ENCODE measurements around the gene KCNK2. TPM values are rescaled to one million over a fixed set of nuclear protein-coding genes. Genes with fewer than 3 reads are reported as not detected.
"Not testable (repeated sequence)": the region's sequence is repeated elsewhere in the genome, so short reads cannot be mapped to it uniquely, and the experiment has no call there.

KCNK2 gene
- total RNA-seq, 2 donors from 2014 or later: not detected

- no peaks in the 10 kb centered on the region for H3K4me1 Mint-ChIP-seq (ENCODE audit: low read depth)
- H3K9me3 Mint-ChIP-seq: peaks cover 0 to 2% of the 10 kb centered on the region in 2 donors
- ATAC-seq (replicated peaks in 1 of 2) (no peak), DNase-seq (no peak)
- H3K36me3 Mint-ChIP-seq (ENCODE audit: insufficient read depth in 2 of 2): peaks cover 0 to 4% of the 10 kb centered on the region in 2 donors
- no peak overlapping the region for H3K27ac Mint-ChIP-seq
- H3K4me3 Mint-ChIP-seq: no peak overlapping the region
- H3K27me3 Mint-ChIP-seq (ENCODE audit: low read depth): no peaks in the 10 kb centered on the region
These were observed 58.9 kb downstream of the KCNK2 start for GRCh38 chr1:215141460-215141859.

GRCh38 chr1:215143497-215143896, 61.0 kb downstream of the KCNK2 start:
- Mint-ChIP-seq H3K27me3 (ENCODE audit: low read depth) (no peaks in the 10 kb centered on the region), H3K27ac (no peak overlapping the region), H3K36me3 (ENCODE audit: insufficient read depth in 2 of 2) (peaks cover 0 to 4% of the 10 kb centered on the region in 2 donors), H3K9me3 (peaks cover 0 to 2% of the 10 kb centered on the region in 2 donors), H3K4me3 (no peak overlapping the region), H3K4me1 (ENCODE audit: low read depth) (no peaks in the 10 kb centered on the region)
- no peak for ATAC-seq (replicated peaks in 1 of 2)
- DNase-seq: no peak

- no peak for DNase-seq
- no peaks in the 10 kb centered on the region for H3K27me3 Mint-ChIP-seq (ENCODE audit: low read depth)
- H3K4me3 Mint-ChIP-seq: no peak overlapping the region
- H3K27ac Mint-ChIP-seq: no peak overlapping the region
- peaks cover 0 to 4% of the 10 kb centered on the region in 2 donors for H3K36me3 Mint-ChIP-seq (ENCODE audit: insufficient read depth in 2 of 2)
- H3K4me1 Mint-ChIP-seq (ENCODE audit: low read depth): no peaks in the 10 kb centered on the region
- peaks cover 0 to 2% of the 10 kb centered on the region in 2 donors for H3K9me3 Mint-ChIP-seq
- ATAC-seq (replicated peaks in 1 of 2): no peak
These were observed 63.9 kb downstream of the KCNK2 start for GRCh38 chr1:215146240-215146975.

- DNase-seq (no peak), ATAC-seq (replicated peaks in 1 of 2) (no peak)
- no peaks in the 10 kb centered on the region for H3K27me3 Mint-ChIP-seq (ENCODE audit: low read depth)
- peaks cover 0 to 1% of the 10 kb centered on the region in 2 donors for H3K9me3 Mint-ChIP-seq
- no peaks in the 10 kb centered on the region for H3K4me1 Mint-ChIP-seq (ENCODE audit: low read depth)
- H3K4me3 Mint-ChIP-seq: no peak overlapping the region
- H3K27ac Mint-ChIP-seq: no peak overlapping the region
- H3K36me3 Mint-ChIP-seq (ENCODE audit: insufficient read depth in 2 of 2): peaks cover 0 to 2% of the 10 kb centered on the region in 2 donors
These were observed 64.5 kb downstream of the KCNK2 start for GRCh38 chr1:215147024-215147423.

- no peaks in the 10 kb centered on the region for H3K27me3 Mint-ChIP-seq (ENCODE audit: low read depth)
These were observed 69.5 kb downstream of the KCNK2 start for GRCh38 chr1:215151841-215152549.

GRCh38 chr1:215156232-215156631, 73.7 kb downstream of the KCNK2 start:
- no peak for ATAC-seq (replicated peaks in 1 of 2)
- Mint-ChIP-seq H3K36me3 (ENCODE audit: insufficient read depth in 2 of 2) (no peaks in the 10 kb centered on the region), H3K4me3 (no peak overlapping the region), H3K27me3 (ENCODE audit: low read depth) (no peaks in the 10 kb centered on the region), H3K9me3 (peaks cover 2 to 3% of the 10 kb centered on the region in 2 donors), H3K27ac (no peak overlapping the region), H3K4me1 (ENCODE audit: low read depth) (no peaks in the 10 kb centered on the region)
- no peak for DNase-seq

More at GRCh38 chr1:215151841-215152549, 69.5 kb downstream of the KCNK2 start:
- H3K4me3 Mint-ChIP-seq: no peak overlapping the region
- H3K4me1 Mint-ChIP-seq (ENCODE audit: low read depth): no peaks in the 10 kb centered on the region
- H3K27ac Mint-ChIP-seq: no peak overlapping the region
- H3K36me3 Mint-ChIP-seq (ENCODE audit: insufficient read depth in 2 of 2): no peaks in the 10 kb centered on the region
- no peak for DNase-seq
- no peak for ATAC-seq (replicated peaks in 1 of 2)
- no peaks in the 10 kb centered on the region for H3K9me3 Mint-ChIP-seq

- Mint-ChIP-seq H3K4me3 (no peak overlapping the region), H3K4me1 (ENCODE audit: low read depth) (no peaks in the 10 kb centered on the region), H3K27ac (no peak overlapping the region), H3K27me3 (ENCODE audit: low read depth) (no peaks in the 10 kb centered on the region), H3K9me3 (peaks cover 9 to 12% of the 10 kb centered on the region in 2 donors), H3K36me3 (ENCODE audit: insufficient read depth in 2 of 2) (no peaks in the 10 kb centered on the region)
- DNase-seq (no peak), ATAC-seq (replicated peaks in 1 of 2) (no peak)
These were observed 77.8 kb downstream of the KCNK2 start for GRCh38 chr1:215160351-215160750.

GRCh38 chr1:215163144-215163543, 80.6 kb downstream of the KCNK2 start:
- H3K36me3 Mint-ChIP-seq (ENCODE audit: insufficient read depth in 2 of 2); H3K27ac Mint-ChIP-seq; H3K4me3 Mint-ChIP-seq; H3K27me3 Mint-ChIP-seq (ENCODE audit: low read depth); ATAC-seq (replicated peaks in 1 of 2); DNase-seq; H3K4me1 Mint-ChIP-seq (ENCODE audit: low read depth): not testable (repeated sequence)
- peaks cover 11 to 12% of the 10 kb centered on the region in 2 donors for H3K9me3 Mint-ChIP-seq

GRCh38 chr1:215166886-215167285, 84.3 kb downstream of the KCNK2 start:
- Mint-ChIP-seq H3K4me1 (ENCODE audit: low read depth) (no peaks in the 10 kb centered on the region), H3K4me3 (no peak overlapping the region), H3K27ac (no peak overlapping the region), H3K27me3 (ENCODE audit: low read depth) (no peaks in the 10 kb centered on the region), H3K36me3 (ENCODE audit: insufficient read depth in 2 of 2) (no peaks in the 10 kb centered on the region), H3K9me3 (peaks cover 8 to 12% of the 10 kb centered on the region in 2 donors)
- DNase-seq (no peak), ATAC-seq (replicated peaks in 1 of 2) (no peak)

GRCh38 chr1:215181518-215181917, 99.0 kb downstream of the KCNK2 start:
- peaks cover 4% of the 10 kb centered on the region in 2 donors for H3K9me3 Mint-ChIP-seq
- H3K27me3 Mint-ChIP-seq (ENCODE audit: low read depth): no peaks in the 10 kb centered on the region
- no peaks in the 10 kb centered on the region for H3K4me1 Mint-ChIP-seq (ENCODE audit: low read depth)
- no peak for DNase-seq
- ATAC-seq (replicated peaks in 1 of 2): no peak
- no peak overlapping the region for H3K27ac Mint-ChIP-seq
- no peaks in the 10 kb centered on the region for H3K36me3 Mint-ChIP-seq (ENCODE audit: insufficient read depth in 2 of 2)
- no peak overlapping the region for H3K4me3 Mint-ChIP-seq

- Mint-ChIP-seq H3K36me3 (ENCODE audit: insufficient read depth in 2 of 2) (no peaks in the 10 kb centered on the region), H3K4me3 (no peak overlapping the region), H3K9me3 (peaks cover 1 to 2% of the 10 kb centered on the region in 2 donors), H3K27me3 (ENCODE audit: low read depth) (no peaks in the 10 kb centered on the region), H3K27ac (no peak overlapping the region), H3K4me1 (ENCODE audit: low read depth) (no peaks in the 10 kb centered on the region)
- ATAC-seq (replicated peaks in 1 of 2) (no peak), DNase-seq (no peak)
These were observed 102.6 kb downstream of the KCNK2 start for GRCh38 chr1:215185067-215185620.

GRCh38 chr1:215188302-215188950, 105.9 kb downstream of the KCNK2 start:
- Mint-ChIP-seq H3K27me3 (ENCODE audit: low read depth) (no peaks in the 10 kb centered on the region), H3K27ac (no peak overlapping the region), H3K36me3 (ENCODE audit: insufficient read depth in 2 of 2) (no peaks in the 10 kb centered on the region), H3K9me3 (no peaks in the 10 kb centered on the region), H3K4me1 (ENCODE audit: low read depth) (no peaks in the 10 kb centered on the region), H3K4me3 (no peak overlapping the region)
- ATAC-seq (replicated peaks in 1 of 2) (no peak), DNase-seq (no peak)

GRCh38 chr1:215192306-215192705, 109.8 kb downstream of the KCNK2 start:
- Mint-ChIP-seq H3K4me1 (ENCODE audit: low read depth) (no peaks in the 10 kb centered on the region), H3K4me3 (no peak overlapping the region), H3K9me3 (no peaks in the 10 kb centered on the region), H3K36me3 (ENCODE audit: insufficient read depth in 2 of 2) (no peaks in the 10 kb centered on the region), H3K27me3 (ENCODE audit: low read depth) (no peaks in the 10 kb centered on the region), H3K27ac (no peak overlapping the region)
- DNase-seq: no peak
- no peak for ATAC-seq (replicated peaks in 1 of 2)
